ELR (cell line): ENCODE measurements around the gene KANSL2.
"Not testable (repeated sequence)": the region's sequence is repeated elsewhere in the genome, so short reads cannot be mapped to it uniquely, and the experiment has no call there.

Experiments
- DNase-seq: peaks from one replicate; pipeline ENCODE4 v3.0.0-alpha.2; 2015; ENCODE audit warnings: low read depth

Gene KANSL2

GRCh38 chr12:48683534-48683933, 1.5 kb upstream of the KANSL2 start:
- no peak for DNase-seq

GRCh38 chr12:48682927-48683326, 889 bp upstream of the KANSL2 start:
- no peak for DNase-seq

DNA sequence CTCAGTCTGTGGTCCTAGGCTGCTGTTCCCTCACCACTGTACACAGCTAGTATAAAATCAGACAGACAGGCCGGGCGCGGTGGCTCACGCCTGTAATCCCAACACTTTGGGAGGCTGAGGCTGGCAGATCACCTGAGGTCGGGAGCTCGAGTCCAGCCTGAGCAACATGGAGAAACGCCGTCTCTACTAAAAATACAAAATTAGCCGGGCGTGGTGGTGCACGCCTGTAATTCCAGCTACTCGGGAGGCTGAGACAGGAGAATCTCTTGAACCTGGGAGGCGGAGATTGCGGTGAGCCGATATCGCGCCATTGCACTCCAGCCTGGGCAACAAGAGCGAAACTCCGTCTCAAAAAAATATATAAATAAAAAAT, 481 bp upstream of the KANSL2 start:
- not testable (repeated sequence) for DNase-seq

DNA sequence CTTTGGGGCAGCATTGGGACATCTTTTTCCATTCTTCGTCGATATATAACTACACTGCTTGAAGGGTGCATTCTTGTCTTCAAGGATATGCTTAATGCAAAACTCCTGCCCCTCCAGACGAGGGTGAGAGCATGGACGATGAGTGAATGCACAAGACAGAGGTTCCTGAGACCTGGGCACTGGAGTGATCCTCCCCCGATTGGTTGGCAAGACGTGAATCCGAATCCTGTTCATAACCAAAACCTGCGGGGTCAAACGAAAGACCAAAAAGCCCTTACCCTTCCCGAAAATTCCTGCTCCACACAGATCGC, 684 bp downstream of the KANSL2 start:
- DNase-seq = no peak

DNA sequence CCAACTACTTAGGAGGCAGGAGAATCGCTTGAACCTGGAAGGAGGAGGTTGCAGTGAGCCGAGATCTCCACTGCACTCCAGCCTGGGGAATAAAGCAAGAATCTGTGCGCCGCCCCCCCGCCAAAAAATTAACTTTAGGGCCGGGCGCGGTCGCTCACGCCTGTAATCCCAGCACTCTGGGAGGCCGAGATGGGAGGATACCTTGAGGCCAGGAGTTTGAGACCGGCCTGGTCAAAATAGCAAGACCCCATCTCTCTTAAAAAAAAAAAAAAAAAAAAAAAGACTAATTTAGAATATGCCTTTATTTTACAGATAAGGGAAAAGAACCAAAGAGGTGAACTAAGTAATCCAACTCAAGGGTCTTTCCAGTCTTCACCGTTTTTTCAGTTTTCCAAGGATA, 1.2 kb downstream of the KANSL2 start:
- DNase-seq = no peak

GRCh38 chr12:48678551-48679185, 3.4 kb downstream of the KANSL2 start:
- DNase-seq = no peak

GRCh38 chr12:48671231-48671856, 10.7 kb downstream of the KANSL2 start:
- peak; percentile 35 for DNase-seq

- no peak for DNase-seq
Measured at GRCh38 chr12:48668996-48669395, 13.0 kb downstream of the KANSL2 start.

- DNase-seq = no peak
Measured at GRCh38 chr12:48659863-48660262, 22.2 kb downstream of the KANSL2 start.

DNA sequence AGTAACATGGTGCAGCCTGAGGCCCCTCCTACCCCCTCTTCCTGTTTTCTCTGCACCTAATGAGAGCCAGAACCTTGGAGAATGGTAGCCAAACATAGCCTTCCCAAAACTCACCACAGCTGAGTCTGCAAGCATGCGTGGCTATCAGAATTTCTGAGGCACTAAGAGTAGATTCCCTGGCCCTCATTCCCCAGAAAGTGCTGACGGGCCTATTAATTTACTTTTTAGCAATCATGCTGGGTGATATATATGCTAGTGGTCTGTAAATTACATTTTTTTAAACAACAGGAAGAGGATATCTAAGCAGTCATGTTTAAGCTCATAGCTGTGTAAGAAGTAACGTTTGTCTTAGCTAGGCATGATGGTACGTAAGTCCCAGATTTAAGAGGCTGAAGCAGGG, 30.4 kb downstream of the KANSL2 start:
- DNase-seq = no peak

GRCh38 chr12:48645354-48645753, 36.7 kb downstream of the KANSL2 start:
- DNase-seq = not testable (repeated sequence)

- DNase-seq = no peak
Measured at GRCh38 chr12:48643011-48643410, 39.0 kb downstream of the KANSL2 start.

- DNase-seq = not testable (repeated sequence)
Measured at GRCh38 chr12:48641752-48642555, 40.1 kb downstream of the KANSL2 start.

GRCh38 chr12:48640854-48641253, 41.2 kb downstream of the KANSL2 start:
- DNase-seq = no peak

- DNase-seq = no peak
Measured at GRCh38 chr12:48640428-48640827, 41.6 kb downstream of the KANSL2 start.

GRCh38 chr12:48631071-48631470, 51.0 kb downstream of the KANSL2 start:
- DNase-seq = no peak

DNA sequence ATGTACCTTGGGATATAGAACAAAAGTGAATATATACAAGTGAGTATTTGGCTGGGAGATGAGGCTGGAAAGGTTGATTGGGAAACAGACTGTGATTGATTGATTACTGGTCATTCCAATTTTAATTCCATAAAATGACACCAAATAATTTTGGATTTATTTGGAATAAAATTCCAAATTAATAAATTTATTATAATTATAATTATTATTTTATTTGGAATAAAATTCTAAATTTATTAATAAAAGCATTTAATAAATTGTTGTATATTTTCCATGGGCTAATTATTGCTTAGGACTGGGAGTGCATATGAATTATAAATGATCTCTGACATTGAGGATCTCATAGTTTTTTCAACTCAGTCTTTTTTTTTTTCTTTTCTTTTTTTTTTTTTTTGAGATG, 51.7 kb downstream of the KANSL2 start:
- DNase-seq = no peak

- no peak for DNase-seq
Measured at GRCh38 chr12:48629541-48629940, 52.5 kb downstream of the KANSL2 start.

GRCh38 chr12:48627556-48627955, 54.5 kb downstream of the KANSL2 start:
- DNase-seq = no peak

DNA sequence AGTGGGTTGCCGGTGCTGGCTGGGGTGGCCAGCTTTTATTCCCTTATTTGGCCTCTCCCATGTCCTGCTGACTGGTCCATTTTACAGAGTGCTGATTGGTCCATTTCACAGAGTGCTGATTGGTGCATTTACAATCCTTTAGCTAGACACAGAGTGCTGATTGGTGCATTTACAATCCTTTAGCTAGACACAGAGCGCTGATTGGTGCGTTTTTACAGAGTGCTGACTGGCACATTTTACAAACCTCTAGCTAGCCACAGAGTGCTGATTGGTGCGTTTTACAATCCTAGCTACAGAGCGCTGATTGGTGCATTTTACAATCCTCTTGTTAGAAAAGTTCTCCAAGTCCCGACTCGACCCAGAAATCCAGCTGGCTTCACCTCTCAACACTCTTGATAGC, 59.0 kb downstream of the KANSL2 start:
- not testable (repeated sequence) for DNase-seq

DNA sequence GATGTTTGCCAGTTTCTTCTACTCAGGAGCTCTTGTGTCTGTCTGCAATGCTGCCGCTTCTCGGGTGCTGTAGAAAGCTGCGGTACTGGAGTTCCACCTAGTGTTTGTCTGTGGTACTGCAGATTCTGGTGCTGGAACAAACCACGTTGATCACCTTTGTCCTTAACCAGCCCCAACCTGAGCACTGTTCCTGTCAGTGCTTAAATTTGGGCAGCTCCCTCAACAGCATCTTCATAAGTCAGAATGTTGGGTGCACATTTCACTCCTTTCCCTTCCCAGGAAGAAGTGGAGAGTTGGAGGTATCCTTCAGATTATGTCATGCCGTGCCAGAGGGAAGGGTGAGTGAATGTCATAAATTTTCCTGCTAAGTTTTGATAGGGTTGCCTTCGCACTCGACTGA, 63.5 kb downstream of the KANSL2 start:
- DNase-seq = peak; percentile 76

GRCh38 chr12:48615681-48616080, 66.4 kb downstream of the KANSL2 start:
- DNase-seq = peak; percentile 12

GRCh38 chr12:48613321-48613720, 68.7 kb downstream of the KANSL2 start:
- no peak for DNase-seq
